Thyroid gland (tissue), 4 donors: Measurements from ENCODE around the gene ACTA2. TPM values are rescaled to one million over a fixed set of nuclear protein-coding genes. Genes with fewer than 3 reads are reported as not detected.
A peak's percentile ranks its signal among the peaks of the same experiment; 100 is the strongest.

Source experiments
- DNase-seq, 2 donors: peaks; one replicate each; pipeline ENCODE4 v3.0.0-alpha.2; 2019
- H3K27ac ChIP-seq, 3 donors: fragments of 200-600 bp; sonication (generic); 1 replicate in 2 of 3; 2 replicates in 1 of 3; pipeline ENCODE4 v1.5.1; 2016 to 2019; ENCODE audit warnings: mild to moderate bottlenecking in 1 of 3, moderate library complexity in 1 of 3
- H3K27me3 ChIP-seq: fragments of 200-600 bp; sonication (generic); one replicate; pipeline ENCODE4 v1.5.1; 2019
- H3K36me3 ChIP-seq, 2 donors: fragments of 200-600 bp; sonication (generic); one replicate each; pipeline ENCODE4 v1.5.1; 2016 to 2019
- H3K4me1 ChIP-seq, 2 donors: fragments of 200-600 bp; sonication (generic); one replicate each; pipeline ENCODE4 v1.5.1; 2017 to 2019
- H3K4me3 ChIP-seq, 3 donors: fragments of 200-600 bp; sonication (generic); replicated peaks in 1 of 3; 1 replicate in 2 of 3; 2 replicates in 1 of 3; pipeline ENCODE4 v1.5.1; 2016; ENCODE audit warnings: mild to moderate bottlenecking in 1 of 3
- H3K9me3 ChIP-seq: fragments of 200-600 bp; sonication (generic); one replicate; pipeline ENCODE4 v1.5.1; 2017
- CTCF ChIP-seq, 6 experiments: fragments of 200-600 bp in 3 of 6; fragments of 450-650 bp in 3 of 6; sonication (generic) in 3 of 6; IDR thresholded peaks; one replicate each; pipeline ENCODE4 v1.5.1; 2016 to 2019; ENCODE audit warnings: antibody characterized with exemption in 6 of 6, mild to moderate bottlenecking in 2 of 6, inconsistent platforms in 1 of 6, moderate library complexity in 1 of 6
- POLR2A ChIP-seq, 2 donors: fragments of 450-650 bp; IDR thresholded peaks; one replicate each; pipeline ENCODE4 v1.6.1; 2017; ENCODE audit warnings: antibody characterized with exemption in 2 of 2, mild to moderate bottlenecking in 2 of 2, moderate library complexity in 1 of 2
- WGBS, 2 donors: methylation state at CpG; one replicate each; pipeline ENCODE4 v1.1.5; 2017; 5-methylcytosine and 5-hydroxymethylcytosine counted together
- intact Hi-C: fragments of 100-400 bp; cut with DNase I; formaldehyde crosslinking; loops from one replicate; pipeline ENCODE4 v1.15.1; 2023
- total RNA-seq, 4 donors: library from RNA; depleted of rRNA; stranded (reverse); fragments of >200 nt; gene quantifications; one replicate each; pipeline ENCODE4 v1.2.3, GENCODE V29; 2016

ACTA2 gene
- total RNA-seq, 4 donors from 2014 or later = 61.5 to 173 (median 72.2) TPM

GRCh38 chr10:88941026-88941425, 11.5 kb downstream of the ACTA2 start:
- Histone ChIP-seq H3K36me3 (no peaks in the 10 kb centered on the region), H3K4me3 (no peak overlapping the region), H3K4me1 (peaks cover 11 to 12% of the 10 kb centered on the region in 2 donors), H3K27me3 (no peaks in the 10 kb centered on the region), H3K27ac (no peak overlapping the region), H3K9me3 (no peaks in the 10 kb centered on the region)
- intact Hi-C loops = no loop called here
- TF ChIP-seq CTCF (IDR thresholded peaks at IDR 0.05) = no peak
- TF ChIP-seq POLR2A (IDR thresholded peaks at IDR 0.05) = no peak
- no peak for DNase-seq
- WGBS, 2 donors = 91 to 92% methylated on average over 6 of the region's 6 CpGs

- Histone ChIP-seq H3K9me3 (no peaks in the 10 kb centered on the region), H3K4me3 (no peak overlapping the region), H3K36me3 (no peaks in the 10 kb centered on the region), H3K27me3 (no peaks in the 10 kb centered on the region), H3K27ac (no peak overlapping the region), H3K4me1 (peaks cover 16 to 20% of the 10 kb centered on the region in 2 donors)
- intact Hi-C loops = no loop called here
- TF ChIP-seq POLR2A (IDR thresholded peaks at IDR 0.05) (no peak), CTCF (IDR thresholded peaks at IDR 0.05) (no peak)
- DNase-seq = no peak
- 95 to 100% methylated on average over 2 of the region's 2 CpGs for WGBS, 2 donors
These were observed 13.6 kb downstream of the ACTA2 start for GRCh38 chr10:88938938-88939337.

- TF ChIP-seq POLR2A (IDR thresholded peaks at IDR 0.05) = no peak
- TF ChIP-seq CTCF (IDR thresholded peaks at IDR 0.05) = no peak
- H3K4me1 ChIP-seq = peaks cover 16 to 20% of the 10 kb centered on the region in 2 donors
- no peaks in the 10 kb centered on the region for H3K36me3 ChIP-seq
- no peaks in the 10 kb centered on the region for H3K27me3 ChIP-seq
- H3K9me3 ChIP-seq = no peaks in the 10 kb centered on the region
- no peak overlapping the region for H3K4me3 ChIP-seq
- intact Hi-C loops = no loop called here
- WGBS, 2 donors = 96 to 97% methylated on average over 3 of the region's 3 CpGs
- DNase-seq = no peak
- peak overlapping the region; percentile 58 to 93 (median 80) for H3K27ac ChIP-seq
These were observed 14.5 kb downstream of the ACTA2 start for GRCh38 chr10:88938039-88938438.

- H3K9me3 ChIP-seq = no peaks in the 10 kb centered on the region
- no peaks in the 10 kb centered on the region for H3K27me3 ChIP-seq
- TF ChIP-seq CTCF (IDR thresholded peaks at IDR 0.05) (no peak), POLR2A (IDR thresholded peaks at IDR 0.05) (no peak)
- peak overlapping the region; percentile 58 to 93 (median 80) for H3K27ac ChIP-seq
- no peak for DNase-seq
- no peaks in the 10 kb centered on the region for H3K36me3 ChIP-seq
- intact Hi-C loops = no loop called here
- H3K4me3 ChIP-seq = no peak overlapping the region
- WGBS, 2 donors = 65% methylated on average over 3 of the region's 3 CpGs
- peaks cover 16 to 26% of the 10 kb centered on the region in 2 donors for H3K4me1 ChIP-seq
These were observed 15.9 kb downstream of the ACTA2 start for GRCh38 chr10:88936656-88937055.

- no peaks in the 10 kb centered on the region for H3K27me3 ChIP-seq
- peak; percentile 85 to 90 for DNase-seq
- 35 to 37% methylated on average over 17 of the region's 17 CpGs for WGBS, 2 donors
- intact Hi-C loops = loop anchor here (2.0 to 5.0 kb wide), 2 partner anchors 54 to 277 kb away; no protein-coding TSS in a partner anchor
- H3K4me1 ChIP-seq = peaks cover 16 to 26% of the 10 kb centered on the region in 2 donors
- no peaks in the 10 kb centered on the region for H3K36me3 ChIP-seq
- peak overlapping the region; percentile 18 to 93 (median 80) for H3K27ac ChIP-seq
- no peaks in the 10 kb centered on the region for H3K9me3 ChIP-seq
- TF ChIP-seq CTCF (IDR thresholded peaks at IDR 0.05) (peak; percentile 48 to 91 (median 76)), POLR2A (IDR thresholded peaks at IDR 0.05) (no peak)
- no peak overlapping the region for H3K4me3 ChIP-seq
These were observed 17.5 kb downstream of the ACTA2 start for GRCh38 chr10:88934900-88935672.
